CD4-positive, CD25-positive, alpha-beta regulatory T cell (primary cell): Measurements from ENCODE around the gene UBE2H. TPM values are rescaled to one million over a fixed set of nuclear protein-coding genes. Genes with fewer than 3 reads are reported as not detected.
A peak's percentile ranks its signal among the peaks of the same experiment; 100 is the strongest.

Source experiments
- ATAC-seq, 2 donors: fragments of 150-1000 bp; cut with Tn5 transposase; one replicate each; pipeline ENCODE4 v1.10.0; 2021; ENCODE audit warnings: low read depth in 2 of 2, moderate number of reproducible peaks in 2 of 2, moderate library complexity in 1 of 2
- DNase-seq, 3 donors: peaks; one replicate each; pipeline versions ENCODE4 v3.0.0 to v3.0.0-alpha.2; 2012 to 2022; ENCODE audit warnings: mixed read lengths in 1 of 3
- H3K27ac ChIP-seq: one replicate; pipeline ENCODE4 v1.7.0; 2013; ENCODE audit warnings: mild to moderate bottlenecking, low read length; ENCODE audit not compliant: insufficient read depth, poor library complexity, severe bottlenecking
- H3K27me3 ChIP-seq: one replicate; pipeline ENCODE4 v1.7.0; 2013; ENCODE audit warnings: low read length; ENCODE audit not compliant: control insufficient read depth, insufficient read depth
- H3K36me3 ChIP-seq: one replicate; pipeline ENCODE4 v1.7.0; 2013; ENCODE audit warnings: mild to moderate bottlenecking, low read length, moderate library complexity; ENCODE audit not compliant: control insufficient read depth, insufficient read depth
- H3K4me1 ChIP-seq: 2 replicates; pipeline ENCODE4 v1.7.0; 2013; ENCODE audit warnings: mild to moderate bottlenecking, low read length; ENCODE audit not compliant: insufficient read depth, control insufficient read depth, poor library complexity, severe bottlenecking
- H3K4me3 ChIP-seq: one replicate; pipeline ENCODE4 v1.7.0; 2013; ENCODE audit warnings: low read depth, mild to moderate bottlenecking, low read length, moderate library complexity
- H3K9me3 ChIP-seq, 2 experiments: 1 replicate in 1 of 2; 2 replicates in 1 of 2; pipeline ENCODE4 v1.7.0; 2013; ENCODE audit warnings: low read length in 2 of 2, mild to moderate bottlenecking in 1 of 2, moderate library complexity in 1 of 2; ENCODE audit not compliant: control insufficient read depth in 2 of 2
- H3K27ac Mint-ChIP-seq, 3 donors: one replicate each; pipeline ENCODE4 v1.8.0; 2020 to 2022; ENCODE audit warnings: mild to moderate bottlenecking in 3 of 3, mixed read lengths in 3 of 3, moderate library complexity in 2 of 3
- H3K27me3 Mint-ChIP-seq: one replicate; pipeline ENCODE4 v1.8.0; 2022; ENCODE audit warnings: mild to moderate bottlenecking, mixed read lengths
- H3K36me3 Mint-ChIP-seq: one replicate; pipeline ENCODE4 v1.8.0; 2020; ENCODE audit warnings: mixed read lengths
- H3K4me1 Mint-ChIP-seq, 4 donors: one replicate each; pipeline ENCODE4 v1.8.0; 2020 to 2022; ENCODE audit warnings: mixed read lengths in 4 of 4, mild to moderate bottlenecking in 1 of 4
- H3K4me3 Mint-ChIP-seq, 4 donors: one replicate each; pipeline ENCODE4 v1.8.0; 2020 to 2022; ENCODE audit warnings: mild to moderate bottlenecking in 4 of 4, mixed read lengths in 4 of 4, moderate library complexity in 3 of 4
- H3K9me3 Mint-ChIP-seq, 7 donors: one replicate each; pipeline ENCODE4 v1.8.0; 2020 to 2022; ENCODE audit warnings: mixed read lengths in 7 of 7, mild to moderate bottlenecking in 3 of 7, moderate library complexity in 2 of 7
- polyA plus RNA-seq, 4 donors: library from polyadenylated mRNA; unstranded; fragments of 300-500 nt; fragmentation: Illumina TruSeq; gene quantifications; one replicate each; pipeline ENCODE4 v1.2.3, GENCODE V29; 2021
- total RNA-seq: library from RNA; stranded (reverse); gene quantifications from one replicate; pipeline ENCODE4 v1.2.3, GENCODE V29; 2022

The UBE2H gene
- total and polyA plus RNA-seq, 5 donors from 2014 or later = 50.7 to 109 (median 63.5) TPM

- ATAC-seq = no peak
- no peaks in the 10 kb centered on the region for H3K27me3 Mint-ChIP-seq
- H3K4me1 Mint-ChIP-seq = peaks cover 21 to 54% (median 48%) of the 10 kb centered on the region in 4 donors
Measured at GRCh38 chr7:129851174-129851573, 101.6 kb downstream of the UBE2H start.

GRCh38 chr7:129848436-129848835 lies 104.3 kb downstream of the UBE2H start:
- H3K27ac Mint-ChIP-seq = peak overlapping the region in 1 of 3 donors; percentile 47

More at GRCh38 chr7:129851174-129851573, 101.6 kb downstream of the UBE2H start:
- Histone ChIP-seq H3K27ac (no peak overlapping the region), H3K9me3 (no peaks in the 10 kb centered on the region), H3K4me1 (peaks cover 16% of the 10 kb centered on the region), H3K27me3 (no peaks in the 10 kb centered on the region), H3K4me3 (no peak overlapping the region), H3K36me3 (peaks cover 3% of the 10 kb centered on the region)
- H3K27ac Mint-ChIP-seq = peak overlapping the region in 1 of 3 donors; percentile 15
- H3K36me3 Mint-ChIP-seq = peaks cover 17% of the 10 kb centered on the region
- no peaks in the 10 kb centered on the region for H3K9me3 Mint-ChIP-seq
- DNase-seq = no peak
- H3K4me3 Mint-ChIP-seq = no peak overlapping the region

GRCh38 chr7:129845972-129846327 lies 106.8 kb downstream of the UBE2H start:
- Histone ChIP-seq H3K27ac (no peak overlapping the region), H3K36me3 (peaks cover 3% of the 10 kb centered on the region), H3K27me3 (no peaks in the 10 kb centered on the region), H3K4me3 (no peak overlapping the region), H3K9me3 (no peaks in the 10 kb centered on the region), H3K4me1 (peaks cover 32% of the 10 kb centered on the region)
- Mint-ChIP-seq H3K9me3 (no peaks in the 10 kb centered on the region), H3K27me3 (no peaks in the 10 kb centered on the region), H3K4me1 (peaks cover 28 to 57% (median 37%) of the 10 kb centered on the region in 4 donors), H3K36me3 (no peaks in the 10 kb centered on the region), H3K4me3 (no peak overlapping the region), H3K27ac (peak overlapping the region in 2 of 3 donors; percentile 5 to 60)
- DNase-seq (no peak), ATAC-seq (no peak)

More at GRCh38 chr7:129848436-129848835, 104.3 kb downstream of the UBE2H start:
- Mint-ChIP-seq H3K4me1 (peaks cover 32 to 53% (median 46%) of the 10 kb centered on the region in 4 donors), H3K36me3 (peaks cover 10% of the 10 kb centered on the region), H3K27me3 (no peaks in the 10 kb centered on the region), H3K4me3 (no peak overlapping the region), H3K9me3 (no peaks in the 10 kb centered on the region)
- H3K27ac ChIP-seq = no peak overlapping the region
- no peaks in the 10 kb centered on the region for H3K9me3 ChIP-seq
- ATAC-seq (no peak), DNase-seq (no peak)
- H3K36me3 ChIP-seq = peaks cover 3% of the 10 kb centered on the region
- H3K27me3 ChIP-seq = no peaks in the 10 kb centered on the region
- no peak overlapping the region for H3K4me3 ChIP-seq
- H3K4me1 ChIP-seq = peaks cover 27% of the 10 kb centered on the region

- H3K36me3 Mint-ChIP-seq = no peaks in the 10 kb centered on the region
- no peak for ATAC-seq
- peak overlapping the region in 1 of 4 donors; percentile 32 for H3K4me3 Mint-ChIP-seq
Measured at GRCh38 chr7:129845178-129845971, 107.4 kb downstream of the UBE2H start.

GRCh38 chr7:129843978-129844840 lies 108.6 kb downstream of the UBE2H start:
- H3K9me3 ChIP-seq = no peaks in the 10 kb centered on the region
- Mint-ChIP-seq H3K4me3 (peak overlapping the region in 2 of 4 donors; percentile 16 to 51), H3K27ac (peak overlapping the region in 1 of 3 donors; percentile 39), H3K27me3 (no peaks in the 10 kb centered on the region), H3K4me1 (peaks cover 28 to 62% (median 38%) of the 10 kb centered on the region in 4 donors), H3K9me3 (no peaks in the 10 kb centered on the region), H3K36me3 (peaks cover 1% of the 10 kb centered on the region)
- H3K4me3 ChIP-seq = peak overlapping the region; percentile 11
- peaks cover 32% of the 10 kb centered on the region for H3K4me1 ChIP-seq
- H3K27ac ChIP-seq = no peak overlapping the region
- DNase-seq (peak in 1 of 3 donors; percentile 74), ATAC-seq (no peak)
- no peaks in the 10 kb centered on the region for H3K27me3 ChIP-seq
- peaks cover under 1% of the 10 kb centered on the region for H3K36me3 ChIP-seq

More at GRCh38 chr7:129845178-129845971, 107.4 kb downstream of the UBE2H start:
- no peak for DNase-seq
- Histone ChIP-seq H3K4me1 (peaks cover 32% of the 10 kb centered on the region), H3K4me3 (no peak overlapping the region), H3K36me3 (peaks cover 3% of the 10 kb centered on the region), H3K9me3 (no peaks in the 10 kb centered on the region), H3K27me3 (no peaks in the 10 kb centered on the region), H3K27ac (no peak overlapping the region)
- no peaks in the 10 kb centered on the region for H3K9me3 Mint-ChIP-seq
- H3K4me1 Mint-ChIP-seq = peaks cover 32 to 63% (median 38%) of the 10 kb centered on the region in 4 donors
- peak overlapping the region; percentile 5 to 60 (median 52) for H3K27ac Mint-ChIP-seq
- H3K27me3 Mint-ChIP-seq = no peaks in the 10 kb centered on the region

- Mint-ChIP-seq H3K27ac (peak overlapping the region in 1 of 3 donors; percentile 39), H3K4me3 (peak overlapping the region in 1 of 4 donors; percentile 21), H3K9me3 (no peaks in the 10 kb centered on the region), H3K36me3 (peaks cover 6% of the 10 kb centered on the region), H3K27me3 (no peaks in the 10 kb centered on the region), H3K4me1 (peaks cover 26 to 62% (median 36%) of the 10 kb centered on the region in 4 donors)
- Histone ChIP-seq H3K9me3 (no peaks in the 10 kb centered on the region), H3K36me3 (peaks cover 7% of the 10 kb centered on the region), H3K4me1 (peaks cover 32% of the 10 kb centered on the region), H3K4me3 (no peak overlapping the region), H3K27ac (no peak overlapping the region), H3K27me3 (no peaks in the 10 kb centered on the region)
- DNase-seq (no peak), ATAC-seq (no peak)
Measured at GRCh38 chr7:129843365-129843898, 109.3 kb downstream of the UBE2H start.

- peak in 1 of 3 donors; percentile 45 for DNase-seq
- no peaks in the 10 kb centered on the region for H3K27me3 Mint-ChIP-seq
- H3K4me1 ChIP-seq = peaks cover 29% of the 10 kb centered on the region
- no peaks in the 10 kb centered on the region for H3K9me3 ChIP-seq
- peaks cover 25 to 51% (median 29%) of the 10 kb centered on the region in 4 donors for H3K4me1 Mint-ChIP-seq
- H3K9me3 Mint-ChIP-seq = no peaks in the 10 kb centered on the region
- H3K27me3 ChIP-seq = no peaks in the 10 kb centered on the region
- peaks cover 18% of the 10 kb centered on the region for H3K36me3 Mint-ChIP-seq
- peak; percentile 34 to 37 for ATAC-seq
- peaks cover 20% of the 10 kb centered on the region for H3K36me3 ChIP-seq
- no peak overlapping the region for H3K4me3 ChIP-seq
- H3K27ac ChIP-seq = peak overlapping the region; percentile 20
- no peak overlapping the region for H3K4me3 Mint-ChIP-seq
- peak overlapping the region in 1 of 3 donors; percentile 67 for H3K27ac Mint-ChIP-seq
Measured at GRCh38 chr7:129841465-129841864, 111.3 kb downstream of the UBE2H start.
